HepG2 (cell line): ENCODE measurements around the gene CTRB2. TPM values are rescaled to one million over a fixed set of nuclear protein-coding genes. Genes with fewer than 3 reads are reported as not detected.

Experiments
- ARHGAP35 ChIP-seq: sonication (generic); formaldehyde crosslinking; IDR thresholded peaks from 2 replicates; pipeline ENCODE4 v1.9.0; 2022; ENCODE audit warnings: mild to moderate bottlenecking, inconsistent platforms, moderate library complexity, missing genetic modification reagents, borderline replicate concordance
- CAMTA2 ChIP-seq: sonication (generic); formaldehyde crosslinking; IDR thresholded peaks from 2 replicates; pipeline ENCODE4 v1.4.0; 2020; ENCODE audit warnings: mild to moderate bottlenecking, missing genetic modification reagents, borderline replicate concordance
- CEBPB ChIP-seq: IDR thresholded peaks from 2 replicates; pipeline ENCODE4 v1.6.1; 2011; ENCODE audit warnings: low read depth, low read length, improper control_type of control experiment, borderline replicate concordance
- CENPBD1 ChIP-seq: sonication (generic); formaldehyde crosslinking; IDR thresholded peaks from 2 replicates; pipeline ENCODE4 v1.8.0; 2022; ENCODE audit warnings: missing genetic modification reagents, low read depth, mild to moderate bottlenecking, borderline replicate concordance
- FOXA3 ChIP-seq: IDR thresholded peaks from 2 replicates; pipeline ENCODE4 v1.6.1; 2016; ENCODE audit warnings: missing genetic modification reagents, missing compliant biosample characterization
- ISL2 ChIP-seq: sonication (generic); formaldehyde crosslinking; IDR thresholded peaks from 2 replicates; pipeline ENCODE4 v1.5.0; 2020; ENCODE audit warnings: missing genetic modification reagents
- MAFF ChIP-seq: IDR thresholded peaks from 2 replicates; pipeline ENCODE4 v1.6.1; 2011; ENCODE audit warnings: low read depth, low read length, improper control_type of control experiment
- MIER2 ChIP-seq: IDR thresholded peaks from 2 replicates; pipeline ENCODE4 v1.6.1; 2016; ENCODE audit warnings: missing biosample characterization, missing genetic modification reagents
- MZF1 ChIP-seq: sonication (generic); formaldehyde crosslinking; IDR thresholded peaks from 2 replicates; pipeline ENCODE4 v1.8.1; 2023; ENCODE audit warnings: mild to moderate bottlenecking, missing genetic modification reagents, borderline replicate concordance
- PCBP1 ChIP-seq: fragments of 200-400 bp; formaldehyde crosslinking; IDR thresholded peaks from 2 replicates; pipeline ENCODE4 v1.6.1; 2017; ENCODE audit warnings: mild to moderate bottlenecking, low read depth, low read length, borderline replicate concordance
- ZNF101 ChIP-seq: sonication (generic); formaldehyde crosslinking; IDR thresholded peaks from 2 replicates; pipeline ENCODE4 v1.4.0; 2020; ENCODE audit warnings: mild to moderate bottlenecking, low read depth, missing genetic modification reagents, borderline replicate concordance
- ZNF530 ChIP-seq: sonication (generic); formaldehyde crosslinking; IDR thresholded peaks from 2 replicates; pipeline ENCODE4 v1.5.0; 2020; ENCODE audit warnings: low read depth, mild to moderate bottlenecking, missing genetic modification reagents
- ZSCAN12 ChIP-seq: sonication (generic); formaldehyde crosslinking; IDR thresholded peaks from 2 replicates; pipeline ENCODE4 v1.9.0; 2021; ENCODE audit warnings: mild to moderate bottlenecking, missing genetic modification reagents
- ZSCAN30 ChIP-seq: sonication (generic); formaldehyde crosslinking; IDR thresholded peaks from 2 replicates; pipeline ENCODE4 v1.5.0; 2020; ENCODE audit warnings: mild to moderate bottlenecking, missing genetic modification reagents
- polyA plus RNA-seq, 8 experiments: library from polyadenylated mRNA; depleted of rRNA in 3 of 8; stranded (reverse) in 7 of 8; unstranded in 1 of 8; fragments of >200 nt; fragmentation: Illumina TruSeq in 4 of 8; extraction: Trizol in 4 of 8; gene quantifications; 2 replicates each; pipeline versions ENCODE4 v1.2.1 to v1.2.3, GENCODE V29; 2011 to 2016; ENCODE audit warnings: low read depth in 4 of 8, missing spikeins in 1 of 8, mixed read lengths in 1 of 8; ENCODE audit not compliant: insufficient read depth in 1 of 8
- total RNA-seq, 5 experiments: library from RNA; depleted of rRNA; stranded (reverse); fragments of >200 nt; fragmentation: Illumina TruSeq; extraction: Trizol; gene quantifications; 2 replicates each; pipeline ENCODE4 v1.2.3, GENCODE V29; 2016; ENCODE audit warnings: low read depth in 1 of 5
- TF ChIP-seq, protein P1 (sequence below): IDR thresholded peaks from 2 replicates; pipeline ENCODE4 v1.6.1; 2016; ENCODE audit warnings: low read depth, control low read depth
- TF ChIP-seq, protein P2 (sequence below): sonication (generic); formaldehyde crosslinking; IDR thresholded peaks from 2 replicates; pipeline ENCODE4 v1.8.0; 2022; ENCODE audit warnings: mild to moderate bottlenecking, missing genetic modification reagents
- TF ChIP-seq, protein P3 (sequence below): sonication (generic); formaldehyde crosslinking; conservative IDR thresholded peaks from 2 replicates; pipeline ENCODE4 v1.4.0; 2020; ENCODE audit warnings: mild to moderate bottlenecking, missing genetic modification reagents, moderate library complexity
- TF ChIP-seq, protein P4 (sequence below): sonication (generic); formaldehyde crosslinking; IDR thresholded peaks from 2 replicates; pipeline ENCODE4 v1.4.0; 2020; ENCODE audit warnings: missing genetic modification reagents

The CTRB2 gene
- total and polyA plus RNA-seq, 2 of the 13 experiments (the other 11 are each of a cell fraction or from before 2014, with no cell fraction given): 0.13 TPM; not detected in 1

DNA sequence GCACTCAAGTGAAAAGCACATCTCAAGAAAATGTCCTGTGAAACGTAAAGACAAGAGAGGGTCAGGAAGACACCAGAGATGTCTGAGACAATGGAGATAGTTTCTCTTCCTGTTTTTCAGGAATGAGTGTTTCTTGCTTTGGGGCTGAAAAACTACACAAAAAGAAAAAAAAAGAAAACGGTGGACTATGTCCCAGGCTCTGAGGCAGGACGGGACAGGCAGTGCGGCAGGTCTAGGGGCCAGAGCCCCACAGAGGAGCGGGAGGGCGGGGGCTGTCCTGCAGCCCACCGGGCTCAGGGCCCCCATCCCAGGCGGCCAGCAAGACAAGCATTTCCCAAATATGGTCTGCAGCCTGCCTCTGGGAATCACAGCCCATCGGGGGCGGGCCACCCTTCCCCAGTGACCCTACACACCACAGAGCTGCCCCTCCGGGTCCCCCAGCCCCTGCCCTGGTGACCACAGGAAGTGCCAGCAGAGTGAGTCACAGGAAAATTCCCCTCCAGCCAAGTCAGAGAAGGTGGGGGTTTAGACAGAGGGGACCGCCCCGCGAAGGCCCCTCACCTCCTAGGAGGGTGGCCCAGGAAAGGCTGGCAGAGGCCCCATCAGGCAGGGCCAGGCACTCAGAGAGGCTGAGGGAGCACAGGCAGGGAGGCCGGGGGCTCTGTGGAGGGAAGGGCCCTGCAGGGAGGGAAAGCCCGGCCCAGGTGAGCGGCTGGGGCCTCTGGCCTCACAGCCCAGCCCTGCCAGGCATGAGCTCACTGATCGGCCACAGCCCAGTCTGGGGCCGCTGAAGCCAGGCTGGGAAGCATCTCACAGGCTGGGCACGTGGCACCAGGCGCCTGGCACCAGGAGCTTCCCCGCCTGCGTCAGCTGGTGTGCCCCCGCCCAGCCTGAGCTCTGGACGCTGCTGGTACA lies 38.1 kb upstream of the CTRB2 start (continued):
- TF ChIP-seq MAFF (0 out of 2 replicates have a peak, but pooled peaks have one; percentile 15), CAMTA2 (peak; percentile 91; the same call in 1 of the 2 replicates), FOXA3 (CRISPR knock-in tag) (peak; percentile 87), ZNF530 (no peak), ZSCAN30 (peak; percentile 20; the same call in 1 of the 2 replicates), ZSCAN12 (CRISPR knock-in tag) (0 out of 2 replicates have a peak, but pooled peaks have one; percentile 26), CENPBD1 (CRISPR knock-in tag) (no peak), PCBP1 (peak; percentile 86; the same call in 1 of the 2 replicates), ZNF101 (CRISPR knock-in tag) (peak; percentile 31; the same call in 1 of the 2 replicates), CEBPB (no peak), ARHGAP35 (CRISPR knock-in tag) (peak; percentile 89; the same call in 1 of the 2 replicates), ISL2 (peak; percentile 92), MZF1 (CRISPR knock-in tag) (no peak; the same call in 1 of the 2 replicates), MIER2 (CRISPR knock-in tag) (peak; percentile 37; the same call in 1 of the 2 replicates)
- TF ChIP-seq, protein P1, sequence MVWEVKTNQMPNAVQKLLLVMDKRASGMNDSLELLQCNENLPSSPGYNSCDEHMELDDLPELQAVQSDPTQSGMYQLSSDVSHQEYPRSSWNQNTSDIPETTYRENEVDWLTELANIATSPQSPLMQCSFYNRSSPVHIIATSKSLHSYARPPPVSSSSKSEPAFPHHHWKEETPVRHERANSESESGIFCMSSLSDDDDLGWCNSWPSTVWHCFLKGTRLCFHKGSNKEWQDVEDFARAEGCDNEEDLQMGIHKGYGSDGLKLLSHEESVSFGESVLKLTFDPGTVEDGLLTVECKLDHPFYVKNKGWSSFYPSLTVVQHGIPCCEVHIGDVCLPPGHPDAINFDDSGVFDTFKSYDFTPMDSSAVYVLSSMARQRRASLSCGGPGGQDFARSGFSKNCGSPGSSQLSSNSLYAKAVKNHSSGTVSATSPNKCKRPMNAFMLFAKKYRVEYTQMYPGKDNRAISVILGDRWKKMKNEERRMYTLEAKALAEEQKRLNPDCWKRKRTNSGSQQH (CRISPR knock-in tag): peak; percentile 87; the same call in 1 of the 2 replicates
- TF ChIP-seq, protein P2, sequence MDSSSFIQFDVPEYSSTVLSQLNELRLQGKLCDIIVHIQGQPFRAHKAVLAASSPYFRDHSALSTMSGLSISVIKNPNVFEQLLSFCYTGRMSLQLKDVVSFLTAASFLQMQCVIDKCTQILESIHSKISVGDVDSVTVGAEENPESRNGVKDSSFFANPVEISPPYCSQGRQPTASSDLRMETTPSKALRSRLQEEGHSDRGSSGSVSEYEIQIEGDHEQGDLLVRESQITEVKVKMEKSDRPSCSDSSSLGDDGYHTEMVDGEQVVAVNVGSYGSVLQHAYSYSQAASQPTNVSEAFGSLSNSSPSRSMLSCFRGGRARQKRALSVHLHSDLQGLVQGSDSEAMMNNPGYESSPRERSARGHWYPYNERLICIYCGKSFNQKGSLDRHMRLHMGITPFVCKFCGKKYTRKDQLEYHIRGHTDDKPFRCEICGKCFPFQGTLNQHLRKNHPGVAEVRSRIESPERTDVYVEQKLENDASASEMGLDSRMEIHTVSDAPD (CRISPR knock-in tag): no peak
- TF ChIP-seq, protein P3, sequence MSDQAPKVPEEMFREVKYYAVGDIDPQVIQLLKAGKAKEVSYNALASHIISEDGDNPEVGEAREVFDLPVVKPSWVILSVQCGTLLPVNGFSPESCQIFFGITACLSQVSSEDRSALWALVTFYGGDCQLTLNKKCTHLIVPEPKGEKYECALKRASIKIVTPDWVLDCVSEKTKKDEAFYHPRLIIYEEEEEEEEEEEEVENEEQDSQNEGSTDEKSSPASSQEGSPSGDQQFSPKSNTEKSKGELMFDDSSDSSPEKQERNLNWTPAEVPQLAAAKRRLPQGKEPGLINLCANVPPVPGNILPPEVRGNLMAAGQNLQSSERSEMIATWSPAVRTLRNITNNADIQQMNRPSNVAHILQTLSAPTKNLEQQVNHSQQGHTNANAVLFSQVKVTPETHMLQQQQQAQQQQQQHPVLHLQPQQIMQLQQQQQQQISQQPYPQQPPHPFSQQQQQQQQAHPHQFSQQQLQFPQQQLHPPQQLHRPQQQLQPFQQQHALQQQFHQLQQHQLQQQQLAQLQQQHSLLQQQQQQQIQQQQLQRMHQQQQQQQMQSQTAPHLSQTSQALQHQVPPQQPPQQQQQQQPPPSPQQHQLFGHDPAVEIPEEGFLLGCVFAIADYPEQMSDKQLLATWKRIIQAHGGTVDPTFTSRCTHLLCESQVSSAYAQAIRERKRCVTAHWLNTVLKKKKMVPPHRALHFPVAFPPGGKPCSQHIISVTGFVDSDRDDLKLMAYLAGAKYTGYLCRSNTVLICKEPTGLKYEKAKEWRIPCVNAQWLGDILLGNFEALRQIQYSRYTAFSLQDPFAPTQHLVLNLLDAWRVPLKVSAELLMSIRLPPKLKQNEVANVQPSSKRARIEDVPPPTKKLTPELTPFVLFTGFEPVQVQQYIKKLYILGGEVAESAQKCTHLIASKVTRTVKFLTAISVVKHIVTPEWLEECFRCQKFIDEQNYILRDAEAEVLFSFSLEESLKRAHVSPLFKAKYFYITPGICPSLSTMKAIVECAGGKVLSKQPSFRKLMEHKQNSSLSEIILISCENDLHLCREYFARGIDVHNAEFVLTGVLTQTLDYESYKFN (CRISPR knock-in tag): peak; percentile 100
- TF ChIP-seq, protein P4, sequence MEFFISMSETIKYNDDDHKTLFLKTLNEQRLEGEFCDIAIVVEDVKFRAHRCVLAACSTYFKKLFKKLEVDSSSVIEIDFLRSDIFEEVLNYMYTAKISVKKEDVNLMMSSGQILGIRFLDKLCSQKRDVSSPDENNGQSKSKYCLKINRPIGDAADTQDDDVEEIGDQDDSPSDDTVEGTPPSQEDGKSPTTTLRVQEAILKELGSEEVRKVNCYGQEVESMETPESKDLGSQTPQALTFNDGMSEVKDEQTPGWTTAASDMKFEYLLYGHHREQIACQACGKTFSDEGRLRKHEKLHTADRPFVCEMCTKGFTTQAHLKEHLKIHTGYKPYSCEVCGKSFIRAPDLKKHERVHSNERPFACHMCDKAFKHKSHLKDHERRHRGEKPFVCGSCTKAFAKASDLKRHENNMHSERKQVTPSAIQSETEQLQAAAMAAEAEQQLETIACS (CRISPR knock-in tag): no peak
